NCI-H1417 (cell line): ENCODE data around the gene NEK7.
"Not testable (repeated sequence)": the region's sequence is repeated elsewhere in the genome, so short reads cannot be mapped to it uniquely, and the experiment has no call there.

Experiments
- DNase-seq, 3 experiments: peaks; one replicate each; lab custom pipeline; 2025; lab: John Stamatoyannopoulos, UW

NEK7 gene

DNA sequence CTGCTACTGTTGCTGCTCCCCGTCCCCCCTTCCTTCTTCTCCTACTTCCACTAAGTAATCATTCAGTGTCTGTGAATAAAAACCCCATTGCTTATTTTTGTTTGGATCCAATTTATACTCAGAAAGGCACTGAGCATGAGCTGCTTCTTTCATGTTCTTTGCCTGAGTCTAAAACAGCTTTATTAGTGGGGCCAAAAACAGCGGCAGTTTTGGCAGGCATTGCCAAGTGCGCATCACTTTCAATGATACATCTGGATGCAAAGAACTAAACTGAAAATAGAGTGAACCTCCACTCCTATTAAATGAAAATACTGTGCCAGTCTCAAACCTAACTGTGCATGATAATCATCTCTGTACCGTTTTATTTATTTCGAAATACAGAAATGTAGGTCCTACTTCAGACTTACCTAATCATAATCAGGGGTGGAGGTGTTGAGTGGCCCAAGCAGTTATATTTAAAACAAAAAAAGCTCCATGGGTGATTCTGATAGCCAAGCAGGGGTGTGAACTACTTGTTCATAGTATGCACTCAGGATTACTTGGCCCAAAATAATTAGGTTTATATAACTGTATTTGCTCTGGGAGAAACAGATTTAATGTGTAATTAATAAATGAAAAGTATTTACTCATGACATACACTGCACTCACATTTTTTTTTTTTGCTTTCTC lies 48.4 kb downstream of the NEK7 start:
- no peak for DNase-seq

DNA sequence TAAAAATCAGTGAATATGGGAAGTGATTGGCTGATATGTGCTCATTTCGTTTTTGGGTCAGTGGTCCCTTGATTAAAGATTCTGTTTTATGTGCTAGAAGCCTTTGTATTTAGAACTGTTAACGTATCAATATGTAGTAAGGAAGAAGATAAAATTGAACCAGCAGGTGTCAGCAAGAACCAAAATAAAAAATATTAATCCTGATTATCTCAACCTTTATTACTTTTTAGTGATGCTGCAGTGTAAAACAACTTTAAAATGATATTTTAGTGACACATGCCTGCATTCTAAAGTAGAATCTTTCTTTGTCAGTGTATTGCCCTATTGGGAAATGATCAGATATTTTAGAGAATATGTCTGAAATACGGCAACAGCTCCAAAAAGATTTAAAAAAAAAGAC lies 49.5 kb downstream of the NEK7 start:
- no peak for DNase-seq

DNA sequence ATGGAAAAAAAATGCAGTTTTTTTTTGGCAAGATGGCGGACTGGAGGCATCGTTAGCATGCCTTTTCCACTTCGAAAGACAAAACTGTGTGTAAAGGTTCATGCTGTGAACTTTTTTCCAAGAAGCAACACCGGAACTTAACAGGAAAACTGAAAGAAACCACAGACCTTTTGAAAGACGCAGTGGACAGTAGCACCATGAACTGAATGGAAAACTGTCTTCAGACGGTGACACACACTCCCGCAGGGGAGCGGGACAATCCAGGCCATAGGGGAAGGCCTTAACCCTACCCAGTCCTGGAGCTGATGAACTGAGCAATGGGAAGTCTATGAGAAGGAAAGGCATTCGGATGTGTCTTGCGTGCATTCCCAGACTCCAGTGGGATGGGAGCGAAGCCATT lies 54.9 kb downstream of the NEK7 start:
- DNase-seq: no peak

DNA sequence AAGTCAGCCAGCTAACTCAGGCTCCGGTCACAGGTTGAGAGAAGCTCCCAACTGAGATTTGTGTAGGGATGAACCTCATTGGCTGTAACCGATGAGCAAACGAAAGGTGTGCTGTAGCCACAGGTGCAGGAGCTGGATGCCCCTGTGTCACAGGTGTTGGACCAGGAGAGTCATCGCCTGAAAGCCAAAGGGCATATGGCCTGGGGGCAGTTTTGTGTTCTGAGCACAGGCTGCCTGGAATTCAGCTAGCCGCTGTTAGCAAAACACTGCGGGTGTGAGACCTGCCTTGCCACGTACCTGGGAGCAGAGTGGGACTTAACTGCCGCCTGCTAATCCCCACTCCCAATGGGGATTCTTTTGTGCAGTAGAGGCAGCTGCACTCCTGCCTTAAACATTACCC lies 55.3 kb downstream of the NEK7 start:
- DNase-seq: no peak

DNA sequence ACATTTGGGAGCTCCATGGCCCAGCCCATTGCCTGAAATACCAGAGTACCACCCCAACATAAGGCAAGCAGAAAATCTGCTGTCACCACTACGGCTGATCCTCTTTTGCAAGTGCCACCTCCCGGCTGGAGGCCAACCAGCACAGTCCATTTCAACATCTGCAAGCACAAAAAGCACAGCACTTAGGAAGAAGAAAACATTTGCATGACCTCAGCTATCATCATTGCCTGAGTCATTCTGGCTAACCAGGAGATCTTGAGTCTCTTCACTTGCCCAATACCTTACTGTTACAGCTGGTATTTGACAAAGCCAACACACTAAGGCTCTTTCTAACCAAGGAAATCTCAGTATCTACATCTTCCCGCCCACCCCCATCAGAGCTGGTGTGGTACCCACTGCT lies 55.9 kb downstream of the NEK7 start:
- no peak for DNase-seq

DNA sequence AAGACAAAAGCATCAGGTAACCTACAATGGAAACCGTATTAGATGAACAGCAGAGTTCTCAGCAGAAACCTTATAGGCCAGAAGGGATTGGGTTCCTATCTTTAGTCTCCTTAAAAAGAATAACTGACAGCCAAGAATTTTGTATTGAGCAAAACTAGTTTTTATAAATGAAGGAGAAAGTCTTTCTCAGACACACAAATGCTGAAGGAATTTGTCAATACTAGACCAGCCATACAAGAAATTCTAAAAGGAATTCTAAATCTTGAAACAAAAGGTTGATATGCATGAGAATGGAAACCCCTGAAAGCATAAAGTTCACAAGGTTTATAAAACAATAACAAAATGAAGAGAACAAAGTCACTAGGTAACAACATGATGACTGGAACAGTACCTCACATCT lies 58.1 kb downstream of the NEK7 start:
- no peak for DNase-seq

DNA sequence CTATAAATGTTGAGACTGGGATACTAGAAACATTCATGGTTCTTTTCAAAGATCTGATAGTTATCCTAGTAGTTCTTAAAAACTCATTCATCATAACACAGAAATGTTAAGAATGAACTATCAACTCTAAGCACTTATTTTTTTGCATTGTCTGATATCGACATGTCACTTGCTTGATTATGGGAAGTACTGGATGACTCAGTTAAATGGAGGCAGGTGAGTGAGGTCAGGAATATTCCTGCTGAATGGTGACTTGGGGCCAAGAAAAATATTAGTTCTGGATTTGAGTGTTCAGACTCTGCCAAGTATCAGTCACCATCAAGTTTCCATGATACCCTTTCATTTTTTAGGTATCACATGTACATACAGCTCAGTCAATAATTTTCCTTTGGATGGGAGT lies 63.6 kb downstream of the NEK7 start:
- DNase-seq: no peak

DNA sequence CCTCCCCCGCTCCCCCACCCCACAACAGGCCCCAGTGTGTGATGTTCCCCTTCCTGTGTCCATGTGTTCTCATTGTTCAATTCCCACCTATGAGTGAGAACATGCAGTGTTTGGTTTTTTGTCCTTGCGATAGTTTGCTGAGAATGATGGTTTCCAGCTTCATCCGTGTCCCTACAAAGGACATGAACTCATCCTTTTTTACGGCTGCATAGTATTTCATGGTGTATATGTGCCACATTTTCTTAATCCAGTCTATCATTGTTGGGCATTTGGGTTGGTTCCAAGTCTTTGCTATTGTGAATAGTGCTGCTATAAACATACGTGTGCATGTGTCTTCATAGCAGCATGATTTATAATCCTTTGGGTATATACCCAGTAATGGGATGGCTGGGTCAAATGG lies 70.2 kb downstream of the NEK7 start:
- DNase-seq: not testable (repeated sequence)

DNA sequence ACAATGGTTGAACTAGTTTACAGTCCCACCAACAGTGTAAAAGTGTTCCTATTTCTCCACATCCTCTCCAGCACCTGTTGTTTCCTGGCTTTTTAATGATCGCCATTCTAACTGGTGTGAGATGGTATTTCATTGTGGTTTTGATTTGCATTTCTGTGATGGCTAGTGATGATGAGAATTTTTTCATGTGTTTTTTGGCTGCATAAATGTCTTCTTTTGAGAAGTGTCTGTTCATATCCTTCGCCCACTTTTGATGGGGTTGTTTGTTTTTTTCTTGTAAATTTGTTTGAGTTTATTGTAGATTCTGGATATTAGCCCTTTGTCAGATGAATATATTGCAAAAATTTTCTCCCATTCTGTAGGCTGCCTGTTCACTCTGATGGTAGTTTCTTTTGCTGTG lies 70.7 kb downstream of the NEK7 start:
- DNase-seq: not testable (repeated sequence)

DNA sequence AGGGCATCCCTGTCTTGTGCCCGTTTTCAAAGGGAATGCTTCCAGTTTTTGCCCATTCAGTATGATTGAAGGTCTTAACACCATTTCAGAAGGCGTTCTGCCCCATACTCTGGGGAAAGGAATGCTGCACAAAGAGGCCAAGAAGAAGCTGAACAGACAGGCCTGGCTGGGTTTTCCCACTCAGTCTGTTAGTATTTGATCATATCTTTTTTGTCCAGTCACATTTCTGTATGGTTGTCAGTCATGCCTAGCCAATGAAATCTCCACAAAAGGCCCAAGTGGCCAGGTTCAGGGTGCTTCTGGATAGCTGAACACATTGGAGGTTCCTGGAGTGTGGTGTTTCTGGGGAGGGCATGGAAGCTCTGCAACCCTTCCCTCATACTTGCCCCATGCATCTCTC lies 72.1 kb downstream of the NEK7 start:
- DNase-seq: no peak

DNA sequence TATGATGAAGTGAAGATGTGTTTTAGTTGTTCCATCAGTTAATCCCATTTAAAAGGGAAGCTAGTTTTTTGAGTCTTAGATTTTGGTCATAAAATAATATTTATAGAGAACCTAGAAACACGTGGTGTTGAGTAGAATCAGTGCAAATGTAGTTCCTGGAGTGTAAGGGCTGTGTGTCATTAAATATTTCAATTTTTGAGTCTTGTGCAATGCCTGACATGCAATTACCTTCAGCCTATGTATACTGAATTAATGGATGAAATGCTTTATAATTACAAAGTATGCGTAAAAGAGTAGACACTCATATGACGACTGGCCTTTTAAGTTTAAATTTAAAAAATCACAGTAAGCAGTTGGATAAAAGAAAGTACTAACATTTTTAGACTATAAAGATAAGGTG lies 75.0 kb downstream of the NEK7 start:
- no peak for DNase-seq

DNA sequence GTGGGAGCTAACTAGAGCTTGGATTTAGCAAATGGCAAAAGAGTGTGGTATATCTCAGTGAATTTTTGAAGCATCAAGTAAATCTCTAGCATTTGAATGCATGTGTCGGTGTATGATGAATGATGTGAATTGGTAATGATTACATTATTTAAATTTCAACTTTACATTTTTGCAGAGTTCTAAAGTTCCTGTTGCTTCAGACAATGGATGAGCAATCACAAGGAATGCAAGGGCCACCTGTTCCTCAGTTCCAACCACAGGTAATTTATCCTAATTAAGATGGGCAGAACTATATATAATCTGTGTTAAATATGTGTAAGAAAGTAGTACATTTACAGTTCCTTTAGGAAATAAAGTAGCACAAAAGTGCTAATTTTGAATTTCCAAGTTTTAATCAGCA lies 75.6 kb downstream of the NEK7 start:
- no peak for DNase-seq

DNA sequence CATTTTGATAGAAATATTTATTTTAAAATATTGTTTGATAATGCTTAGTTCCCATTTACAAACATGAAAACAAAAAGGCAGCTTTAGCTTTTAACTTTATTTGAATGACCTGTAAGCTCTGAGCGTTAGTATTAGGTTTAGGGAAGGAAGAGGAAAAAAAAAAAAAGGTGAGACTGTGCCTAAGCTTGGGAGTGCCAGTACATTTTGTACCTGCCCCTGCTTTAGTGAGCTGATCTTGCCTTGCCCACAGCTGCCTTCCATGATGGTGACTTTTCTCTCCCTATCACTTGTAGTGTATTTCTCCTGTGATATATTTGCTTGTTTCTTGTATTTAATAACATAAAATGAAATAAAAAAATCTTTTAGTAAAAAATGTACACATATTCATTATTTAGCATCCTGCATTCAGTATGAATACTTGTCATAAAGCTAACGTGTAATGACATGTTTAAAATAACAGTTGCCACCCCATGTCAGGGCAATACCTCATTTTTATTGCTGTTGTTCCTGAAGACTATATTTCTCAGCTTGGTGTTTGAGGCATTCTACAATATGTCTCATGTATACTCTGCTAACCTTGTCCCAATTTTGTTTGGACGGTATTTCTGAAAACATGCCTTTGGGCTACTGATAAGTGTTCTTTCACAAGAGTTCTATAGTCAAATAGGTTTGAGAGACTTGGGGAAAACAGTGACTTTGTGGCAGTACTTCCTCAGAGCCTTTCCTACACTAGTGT lies 76.3 kb downstream of the NEK7 start:
- peak in 1 of 3 experiments; percentile 16 for DNase-seq

DNA sequence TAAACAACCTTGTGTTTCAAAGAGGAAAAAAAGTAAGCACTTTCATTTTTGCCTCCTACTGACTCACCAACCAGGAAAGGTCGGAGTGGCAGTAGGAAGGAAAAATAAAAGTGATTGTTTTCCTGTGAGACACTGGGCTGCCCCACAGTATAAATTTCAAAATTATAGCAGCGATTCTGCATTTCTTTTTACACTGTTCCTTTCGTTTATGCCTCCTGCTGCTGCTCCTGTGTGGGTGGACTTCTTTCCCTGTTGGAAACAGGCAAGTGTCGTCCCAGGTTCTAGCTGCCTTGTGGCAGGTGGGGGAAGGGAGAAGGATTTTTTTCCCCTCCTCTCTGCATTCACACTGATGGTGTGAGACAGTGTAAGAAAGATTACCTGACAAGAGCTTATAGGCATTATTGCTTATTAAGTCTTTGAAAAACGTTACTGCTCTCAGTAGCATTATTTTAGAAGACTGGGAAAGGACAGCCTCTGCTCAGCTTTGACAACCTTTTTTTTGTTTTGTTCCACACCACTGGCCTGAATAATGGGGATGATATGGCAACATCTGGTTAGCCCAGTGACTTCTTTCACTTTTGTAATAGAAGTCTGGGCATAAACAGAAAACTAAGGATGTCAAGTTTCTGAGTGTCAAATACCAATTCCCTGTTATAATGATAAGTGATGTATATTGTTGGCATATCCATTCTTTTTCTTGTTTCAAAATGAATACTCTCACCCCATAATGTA lies 77.9 kb downstream of the NEK7 start:
- DNase-seq: no peak

DNA sequence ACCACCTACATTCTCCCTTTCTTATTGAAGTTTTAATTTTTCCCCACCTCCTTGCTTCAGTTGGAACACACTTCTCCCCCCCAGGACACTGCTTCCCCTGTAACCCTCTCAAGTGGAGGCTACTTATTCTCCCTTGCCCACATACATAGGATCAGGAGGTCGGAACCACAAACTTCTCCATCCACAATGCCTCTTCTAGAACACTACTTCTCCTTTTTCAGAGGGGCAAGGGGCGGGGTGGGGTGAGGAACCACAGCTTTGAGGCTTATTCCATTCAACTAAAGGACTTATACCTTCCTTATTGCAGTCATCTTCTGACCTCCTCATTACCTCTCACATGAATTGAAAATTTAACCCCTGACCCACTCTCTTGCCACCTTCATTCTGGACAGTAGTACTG lies 81.3 kb downstream of the NEK7 start:
- DNase-seq: no peak

DNA sequence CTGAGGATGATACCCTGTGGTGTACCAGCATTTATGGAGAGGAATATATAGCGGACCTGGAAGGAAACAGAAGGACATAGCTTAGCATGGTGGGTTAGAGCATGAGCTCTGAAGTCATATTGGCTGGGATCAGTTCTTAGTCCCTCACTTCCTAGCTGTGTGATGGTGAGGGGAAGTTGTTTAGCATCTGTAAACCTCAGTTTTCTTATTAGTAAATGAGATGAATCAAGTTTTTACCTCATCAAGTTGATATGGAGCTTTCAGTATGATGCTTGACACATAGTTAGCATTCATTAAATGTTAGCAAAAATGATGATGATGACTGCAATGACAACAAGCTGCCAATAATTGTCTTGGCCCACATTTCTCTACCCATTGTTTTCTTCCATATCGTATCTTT lies 84.8 kb downstream of the NEK7 start:
- no peak for DNase-seq

DNA sequence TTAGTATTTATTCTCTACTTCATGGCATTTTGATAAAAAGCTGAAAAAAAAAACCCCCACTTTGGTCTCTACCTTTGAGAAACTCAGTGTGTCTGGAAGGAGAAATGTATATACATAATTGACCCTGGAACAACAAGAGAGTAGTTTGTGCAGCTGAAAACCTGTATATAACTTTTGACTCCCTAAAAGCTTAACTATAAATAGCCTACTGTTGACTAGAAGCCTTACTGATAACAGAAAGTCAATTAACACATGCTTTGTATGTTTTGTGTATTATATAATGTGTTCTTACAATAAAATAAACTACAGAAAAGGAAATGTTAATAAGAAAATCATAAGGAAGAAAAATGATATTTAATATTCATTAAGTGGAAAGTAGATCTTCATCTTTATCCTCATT lies 88.0 kb downstream of the NEK7 start:
- no peak for DNase-seq

DNA sequence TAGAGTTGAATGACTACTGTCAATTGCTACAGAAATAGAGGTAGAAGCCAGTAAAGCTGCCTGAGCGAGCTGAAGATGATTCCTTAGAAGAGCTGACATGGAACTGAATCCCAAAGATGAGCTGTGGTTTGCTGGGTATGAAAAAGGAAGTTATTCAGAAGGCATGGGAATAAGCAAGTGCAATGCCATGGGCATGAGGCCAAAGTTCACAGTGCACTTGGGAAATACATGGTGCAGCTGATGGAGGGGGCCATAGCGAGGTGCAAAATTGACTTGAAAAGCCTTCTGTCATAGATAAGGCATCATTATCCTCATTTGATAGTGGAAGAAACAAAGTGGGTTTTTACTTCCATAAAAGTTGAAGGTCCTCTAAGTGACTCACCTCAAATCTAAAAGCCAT lies 88.6 kb downstream of the NEK7 start:
- no peak for DNase-seq

DNA sequence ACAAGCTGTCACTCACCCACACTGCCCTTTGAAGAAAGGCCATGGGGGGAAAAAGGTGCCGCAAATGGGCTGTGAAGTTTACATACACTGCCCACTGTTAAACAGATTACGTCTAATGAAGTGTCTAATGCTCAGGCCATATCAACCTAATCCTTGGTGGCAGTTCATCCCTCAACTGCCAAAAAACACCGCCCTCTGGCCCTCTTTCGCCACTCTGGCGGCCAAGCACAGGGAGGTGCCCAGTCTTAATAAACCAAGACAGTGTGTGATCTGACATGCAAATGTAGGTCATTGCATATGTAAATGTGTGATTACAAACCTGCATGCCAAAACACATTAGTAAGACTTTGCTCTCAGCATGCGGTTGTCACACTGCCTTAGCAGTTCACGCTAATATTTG lies 89.5 kb downstream of the NEK7 start:
- no peak for DNase-seq

DNA sequence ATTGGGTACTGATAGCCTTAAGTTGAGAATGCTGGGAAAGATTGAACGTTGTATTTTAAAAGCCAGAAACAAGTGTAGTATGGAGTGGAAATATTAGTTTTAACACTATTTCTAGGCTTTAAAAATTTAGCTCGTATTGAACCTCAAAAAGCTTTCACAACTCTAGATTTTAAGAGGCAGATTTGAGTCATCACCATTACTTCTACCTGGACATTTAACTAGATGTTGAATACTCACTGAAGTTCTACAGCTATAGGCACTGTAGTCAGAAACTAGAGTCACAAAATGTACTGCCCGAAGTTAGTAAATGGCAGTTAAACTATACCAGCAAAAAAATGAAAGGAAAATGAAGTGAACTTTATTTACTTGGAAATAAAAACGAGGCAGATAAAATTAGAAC lies 96.5 kb downstream of the NEK7 start:
- DNase-seq: no peak

DNA sequence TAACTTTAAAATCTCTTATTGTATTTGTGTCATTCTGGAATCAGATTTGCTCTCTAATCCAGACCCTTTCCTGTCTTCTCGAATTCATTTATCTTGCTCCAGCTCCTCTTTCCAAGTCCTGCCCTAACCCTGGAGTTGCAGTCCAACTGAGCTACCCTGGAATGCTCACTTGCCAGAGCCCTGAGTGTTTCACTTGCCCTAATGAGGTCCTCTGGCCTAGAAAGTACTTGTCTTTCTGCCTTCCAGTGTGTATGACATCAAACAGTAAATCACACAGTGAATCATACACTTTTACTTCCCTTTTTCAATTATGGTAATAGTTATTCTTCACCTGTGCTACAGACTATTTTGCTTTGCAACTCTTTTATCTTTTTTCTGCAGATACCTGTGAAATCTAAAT lies 96.9 kb downstream of the NEK7 start:
- DNase-seq: no peak

DNA sequence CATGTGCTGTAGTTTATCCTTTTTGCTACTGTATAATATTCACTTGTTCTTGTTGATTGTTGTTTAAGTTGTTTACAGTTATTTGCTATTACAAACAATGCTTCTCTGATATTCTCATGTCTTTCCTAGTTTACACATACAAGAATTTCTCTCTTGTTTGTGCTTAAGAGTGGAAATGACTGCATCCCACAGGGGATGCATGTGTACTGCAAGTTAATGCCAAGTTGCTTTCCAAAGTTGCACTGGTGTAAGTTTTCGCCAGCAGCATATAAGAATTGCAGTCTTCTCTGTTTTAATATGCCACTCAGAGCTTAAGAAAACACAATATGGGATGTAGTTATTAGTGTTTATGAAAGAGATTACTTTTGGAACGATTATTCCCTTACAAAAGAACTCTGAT lies 97.7 kb downstream of the NEK7 start:
- no peak for DNase-seq

DNA sequence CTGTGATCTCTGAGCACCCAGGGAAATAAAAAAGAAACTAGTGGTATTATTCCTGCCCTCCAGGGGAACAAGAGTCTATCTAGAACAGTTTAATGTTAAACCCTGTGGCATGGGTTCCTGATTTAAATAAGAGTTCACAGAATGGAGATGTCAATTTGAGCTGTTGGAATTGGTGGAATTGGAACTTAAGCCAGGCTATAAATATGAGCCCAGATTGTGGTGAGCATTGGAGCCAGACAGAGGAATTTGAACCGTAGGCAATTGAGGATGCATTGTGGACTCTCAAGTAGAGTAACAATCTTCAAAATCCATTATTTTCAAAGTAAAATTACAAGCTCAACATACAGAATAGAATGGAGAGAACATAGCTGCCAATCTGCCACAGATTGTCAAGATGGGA lies 98.2 kb downstream of the NEK7 start:
- no peak for DNase-seq
